Peyer's patch (tissue), 4 donors: ENCODE results near the gene GALM.

Experiments
- CTCF ChIP-seq, 6 experiments: fragments of 450-650 bp in 4 of 6; fragments of 200-600 bp in 2 of 6; sonication (generic) in 1 of 6; IDR thresholded peaks; one replicate each; pipeline ENCODE4 v1.5.1; 2017 to 2019; ENCODE audit warnings: antibody characterized with exemption in 6 of 6, mild to moderate bottlenecking in 3 of 6, moderate library complexity in 1 of 6
- POLR2A ChIP-seq, 2 donors: fragments of 450-650 bp; IDR thresholded peaks; one replicate each; pipeline ENCODE4 v1.5.1; 2017; ENCODE audit warnings: antibody characterized with exemption in 2 of 2, mild to moderate bottlenecking in 2 of 2, moderate library complexity in 2 of 2

DNA sequence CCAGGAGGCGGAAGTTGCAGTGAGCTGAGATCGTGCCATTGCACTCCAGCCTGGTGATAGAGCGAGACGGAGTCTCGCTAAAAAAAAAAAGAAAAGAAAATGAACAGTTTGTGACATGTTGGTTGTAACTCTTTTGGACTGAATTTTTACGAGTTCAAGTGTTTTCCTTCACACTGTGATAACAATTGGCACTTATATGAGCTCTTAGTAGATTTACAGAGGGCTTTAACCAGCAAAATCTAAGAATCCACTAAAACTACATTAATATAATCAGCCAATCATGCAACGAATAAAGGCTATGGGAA, 110.0 kb downstream of the GALM start:
- TF ChIP-seq POLR2A (IDR thresholded peaks at IDR 0.05) (no peak), CTCF (IDR thresholded peaks at IDR 0.05) (no peak)
